C4-2B (cell line): ENCODE data around the gene PRRT4.

Experiments
- H3K27ac ChIP-seq: fragments of 450-650 bp; 2 replicates; pipeline ENCODE4 v1.5.1; 2017
- CTCF ChIP-seq: fragments of 450-650 bp; conservative IDR thresholded peaks from 2 replicates; pipeline ENCODE4 v1.5.1; 2017; ENCODE audit warnings: mild to moderate bottlenecking
- ZFX ChIP-seq: fragments of 450-650 bp; IDR thresholded peaks from 2 replicates; pipeline ENCODE4 v1.6.1; 2017

PRRT4 gene

DNA sequence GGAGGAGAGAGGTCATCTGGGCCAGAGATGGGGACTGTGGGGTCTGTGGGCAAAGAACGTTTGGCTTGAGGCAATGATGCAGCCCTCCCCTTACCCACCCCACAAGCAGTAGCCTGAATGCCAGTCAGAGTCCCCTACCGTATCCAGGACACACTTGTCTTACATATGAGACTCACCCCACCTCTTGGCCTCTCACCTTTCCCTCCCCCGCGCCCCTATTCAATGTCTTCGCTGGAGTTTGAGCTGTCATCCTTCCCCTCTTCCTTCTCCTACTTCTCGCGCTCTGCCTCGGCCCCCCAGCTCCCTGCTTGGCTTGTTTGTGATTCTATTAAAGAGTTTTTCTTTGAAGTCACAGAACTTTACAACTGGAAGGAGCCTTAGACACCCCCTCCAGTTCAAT lies 8.9 kb downstream of the PRRT4 start:
- H3K27ac ChIP-seq = no peak overlapping the region
- TF ChIP-seq ZFX (no peak), CTCF (no peak)

- H3K27ac ChIP-seq = no peak overlapping the region
- TF ChIP-seq ZFX = no peak
- TF ChIP-seq CTCF = no peak; the same call in 1 of the 2 replicates
Observed at GRCh38 chr7:128352153-128352537, 9.3 kb downstream of the PRRT4 start.

- no peak overlapping the region for H3K27ac ChIP-seq
- TF ChIP-seq ZFX = no peak
- TF ChIP-seq CTCF = no peak
Observed at GRCh38 chr7:128351296-128352152, 10.0 kb downstream of the PRRT4 start.

DNA sequence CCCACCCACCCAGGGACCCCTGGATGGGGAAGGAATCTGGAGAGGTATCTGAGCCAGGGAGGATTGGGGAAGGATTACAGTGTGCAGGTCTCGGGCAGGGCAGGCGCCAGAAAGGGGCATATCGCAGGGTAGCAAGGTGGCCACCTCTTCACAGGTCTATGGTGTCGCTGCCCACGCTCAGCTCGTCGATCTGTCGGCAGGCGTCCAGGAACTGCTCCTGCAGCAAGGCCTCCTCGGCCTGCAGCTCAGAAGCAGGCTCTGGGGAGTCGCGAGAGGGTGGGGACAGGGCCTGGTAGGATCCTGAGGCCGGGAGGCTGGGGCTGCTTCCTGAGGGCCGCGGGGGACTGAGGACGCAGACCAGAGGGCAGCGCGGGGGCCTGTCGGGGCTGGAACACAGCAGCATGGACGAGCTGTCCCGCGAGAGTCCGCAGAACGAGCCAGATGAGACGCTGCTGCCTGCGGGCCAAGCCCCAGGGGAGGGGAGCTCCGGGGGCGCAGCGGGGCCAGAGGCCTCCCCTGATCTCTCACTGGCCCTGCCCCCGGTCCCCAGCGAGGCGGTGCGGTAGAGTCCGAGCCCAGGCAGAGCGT lies 10.7 kb downstream of the PRRT4 start:
- no peak for TF ChIP-seq CTCF
- no peak for TF ChIP-seq ZFX
- H3K27ac ChIP-seq = no peak overlapping the region

GRCh38 chr7:128349466-128349825 lies 12.0 kb downstream of the PRRT4 start:
- no peak for TF ChIP-seq ZFX
- no peak for TF ChIP-seq CTCF
- no peak overlapping the region for H3K27ac ChIP-seq

DNA sequence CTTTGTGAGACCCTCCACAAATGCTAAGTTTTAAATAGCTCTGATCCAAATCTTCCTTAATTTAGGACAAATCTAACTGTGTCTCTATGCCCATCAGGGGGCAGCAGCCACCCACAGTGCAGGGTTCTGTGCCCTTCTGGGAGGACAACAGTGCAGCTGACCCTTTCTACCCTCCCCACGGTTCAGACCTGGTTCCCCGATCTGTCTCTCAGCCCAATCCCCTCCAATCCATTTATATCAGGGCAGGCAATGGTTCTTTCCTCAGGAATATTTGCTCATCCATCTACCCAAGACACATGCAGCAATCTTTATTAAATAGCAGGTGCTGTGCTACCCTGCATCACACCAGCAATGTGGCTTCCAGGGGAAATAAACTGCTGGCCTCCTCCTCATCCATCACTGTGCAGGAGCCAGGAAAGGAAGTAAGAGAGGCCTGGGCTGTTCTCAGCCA lies 13.8 kb downstream of the PRRT4 start:
- H3K27ac ChIP-seq = no peak overlapping the region
- TF ChIP-seq CTCF (peak; percentile 86), ZFX (no peak)

DNA sequence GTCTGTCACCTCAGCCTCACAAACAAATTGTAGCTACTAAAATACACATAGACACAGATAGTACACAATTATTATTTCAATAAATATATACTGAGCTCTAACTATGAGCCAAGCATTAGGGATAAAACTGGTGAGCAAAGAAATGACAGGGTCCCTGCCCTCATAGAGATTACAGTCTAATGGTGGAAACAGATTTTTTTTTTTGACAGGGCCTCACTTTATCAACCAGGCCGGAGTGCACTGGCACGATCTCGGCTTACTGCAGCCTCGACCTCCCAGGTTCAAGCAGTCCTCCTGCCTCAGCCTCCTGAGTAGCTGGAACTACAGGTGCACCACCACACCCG lies 17.1 kb downstream of the PRRT4 start:
- TF ChIP-seq CTCF = no peak
- TF ChIP-seq ZFX = no peak
- H3K27ac ChIP-seq = no peak overlapping the region
